K562 (cell line): ENCODE data around the gene ZCWPW1. TPM values are rescaled to one million over a fixed set of nuclear protein-coding genes. Genes with fewer than 3 reads are reported as not detected.

Source experiments
- ATAC-seq: fragments of 200-7000 bp; cut with Tn5 transposase; 3 replicates; pipeline ENCODE4 v1.9.1; 2020; ENCODE audit warnings: moderate library complexity
- BruUV-seq: library from RNA; stranded (reverse); fragments of 400-500 nt; replicated peaks from 2 replicates; lab custom pipeline; 2021; lab: Mats Ljungman, UMichigan
- CTCF ChIA-PET: fragments of 300-600 bp; formaldehyde crosslinking; extraction: SDS; loops from one replicate; lab custom pipeline; 2021; ENCODE audit warnings: low intra/inter-chr PET ratio; lab: Yijun Ruan, JAX
- POLR2A ChIA-PET: fragments of 300-600, 350-650 bp; sonication (Branson Sonifier 250); formaldehyde crosslinking; extraction: SDS; loops from one replicate; lab custom pipeline; 2021; ENCODE audit warnings: antibody characterized with exemption, inconsistent platforms; lab: Yijun Ruan, JAX
- DNase-seq, 4 experiments: peaks; one replicate each; pipeline versions ENCODE4 v3.0.0 to v3.0.0-alpha.2; 2011 to 2018; ENCODE audit warnings: low spot score in 3 of 4, mixed read lengths in 3 of 4; ENCODE audit errors: extremely low read depth in 1 of 4
- FAIRE-seq: peaks from 2 replicates; lab custom pipeline; 2011; peaks lifted over from hg19 to GRCh38; lab: Jason Lieb, UNC
- H2AFZ ChIP-seq: 2 replicates; pipeline ENCODE4 v1.6.0; 2011; ENCODE audit warnings: low read depth, low read length, control low read depth, inconsistent platforms
- H3K27ac ChIP-seq: fragments of 200-600 bp; 3 replicates; pipeline ENCODE4 v1.8.0; 2011; ENCODE audit warnings: low read depth, mild to moderate bottlenecking, control low read depth, inconsistent platforms, low read length, moderate library complexity, mixed read lengths; ENCODE audit errors: extremely low read depth
- H3K27me3 ChIP-seq, 2 experiments: fragments of 300-600 bp in 1 of 2; 2 replicates in 1 of 2; 3 replicates in 1 of 2; pipeline versions ENCODE4 v1.6.0 to v1.8.0; 2011; ENCODE audit warnings: inconsistent platforms in 2 of 2, low read length in 2 of 2, mild to moderate bottlenecking in 1 of 2, mixed read lengths in 1 of 2, moderate library complexity in 1 of 2; ENCODE audit not compliant: control insufficient read depth in 2 of 2, insufficient read depth in 2 of 2
- H3K36me3 ChIP-seq: fragments of 300-600 bp; 3 replicates; pipeline ENCODE4 v1.8.0; 2011; ENCODE audit warnings: mild to moderate bottlenecking, low read length, inconsistent platforms; ENCODE audit not compliant: control insufficient read depth, insufficient read depth
- H3K4me1 ChIP-seq, 2 experiments: fragments of 200-600 bp in 1 of 2; replicated peaks in 1 of 2; 2 replicates in 1 of 2; 3 replicates in 1 of 2; pipeline versions ENCODE4 v1.5.1 to v1.8.0; 2011; ENCODE audit warnings: inconsistent platforms in 2 of 2, low read length in 2 of 2, mild to moderate bottlenecking in 1 of 2, mixed read lengths in 1 of 2, moderate library complexity in 1 of 2; ENCODE audit not compliant: control insufficient read depth in 2 of 2, insufficient read depth in 2 of 2
- H3K4me2 ChIP-seq: 2 replicates; pipeline ENCODE4 v1.6.1; 2011; ENCODE audit warnings: low read length, control low read depth, inconsistent platforms, mixed read lengths; ENCODE audit not compliant: insufficient read depth
- H3K4me3 ChIP-seq: fragments of 200-600 bp; sonication (generic), shearing (Covaris generic); 2 replicates; pipeline ENCODE4 v1.5.1; 2016; ENCODE audit warnings: control low read depth, inconsistent platforms
- H3K79me2 ChIP-seq: fragments of 200-600 bp; 3 replicates; pipeline ENCODE4 v1.8.0; 2011; ENCODE audit warnings: low read length, inconsistent platforms; ENCODE audit not compliant: control insufficient read depth, insufficient read depth
- H3K9ac ChIP-seq, 2 experiments: 2 replicates each; pipeline versions ENCODE4 v1.6.0 to v1.6.1; 2011; ENCODE audit warnings: low read depth in 2 of 2, low read length in 2 of 2, control low read depth in 1 of 2, inconsistent platforms in 1 of 2, mild to moderate bottlenecking in 1 of 2, mixed read lengths in 1 of 2; ENCODE audit not compliant: insufficient read depth in 1 of 2
- H3K9me1 ChIP-seq: one replicate; pipeline ENCODE4 v1.6.0; 2011; ENCODE audit warnings: inconsistent platforms, mild to moderate bottlenecking, low read length, moderate library complexity; ENCODE audit not compliant: control insufficient read depth, insufficient read depth
- H3K9me3 ChIP-seq: replicated peaks from 2 replicates; pipeline ENCODE4 v1.5.1; 2011; ENCODE audit warnings: low read depth, low read length, inconsistent platforms; ENCODE audit not compliant: control insufficient read depth, insufficient read depth
- H4K20me1 ChIP-seq: replicated peaks from 2 replicates; pipeline ENCODE4 v1.6.1; 2011; ENCODE audit warnings: low read length, inconsistent platforms, mixed read lengths; ENCODE audit not compliant: control insufficient read depth, insufficient read depth
- CC2D1A ChIP-seq: fragments of 450-650 bp; IDR thresholded peaks from 2 replicates; pipeline ENCODE4 v1.6.1; 2017; ENCODE audit warnings: mild to moderate bottlenecking
- CEBPG ChIP-seq, 3 experiments: fragments of 200-800 bp in 1 of 3; sonication (Bioruptor generic) in 1 of 3; sonication (generic) in 1 of 3; formaldehyde crosslinking in 1 of 3; IDR thresholded peaks in 2 of 3; conservative IDR thresholded peaks in 1 of 3; 2 replicates each; pipeline versions ENCODE4 v1.6.1 to v1.8.0; 2016 to 2022; ENCODE audit warnings: missing compliant biosample characterization in 2 of 3, missing genetic modification characterization in 2 of 3, mild to moderate bottlenecking in 1 of 3, missing genetic modification reagents in 1 of 3
- KAT8 ChIP-seq: fragments of 450-650 bp; IDR thresholded peaks from 2 replicates; pipeline ENCODE4 v1.6.1; 2016; ENCODE audit warnings: low read depth, mild to moderate bottlenecking
- POLR2A ChIP-seq: fragments of 450-650 bp; conservative IDR thresholded peaks from 2 replicates; pipeline ENCODE4 v1.6.1; 2016
- POLR2G ChIP-seq: fragments of 200-400 bp; formaldehyde crosslinking; IDR thresholded peaks from 2 replicates; pipeline ENCODE4 v1.6.1; 2017; ENCODE audit warnings: low read depth, mild to moderate bottlenecking, antibody characterized with exemption, low read length, moderate library complexity
- SMC3 ChIP-seq: conservative IDR thresholded peaks from 2 replicates; pipeline ENCODE4 v1.6.1; 2011; ENCODE audit warnings: low read depth, low read length, improper control_type of control experiment; ENCODE audit not compliant: insufficient read depth
- ZFX ChIP-seq: sonication (generic); formaldehyde crosslinking; IDR thresholded peaks from 2 replicates; pipeline ENCODE4 v1.8.0; 2022; ENCODE audit warnings: mild to moderate bottlenecking, missing genetic modification reagents, moderate library complexity
- ZNF57 ChIP-seq: fragments of 450-650 bp; formaldehyde crosslinking; IDR thresholded peaks from 2 replicates; pipeline ENCODE4 v1.4.0; 2020; ENCODE audit warnings: mild to moderate bottlenecking, moderate library complexity
- WGBS: fragments of 100-300 bp; shearing (Covaris generic); methylation state at CpG from one replicate; pipeline ENCODE4 v1.1.6; 2016; ENCODE audit warnings: low coverage, mixed read lengths; ENCODE audit not compliant: insufficient coverage; ENCODE audit errors: missing lambda C conversion rate; 5-methylcytosine and 5-hydroxymethylcytosine counted together
- in situ Hi-C: fragments of 300-500 bp; cut with MboI; formaldehyde crosslinking; loops from 4 replicates; pipeline ENCODE4 v1.15.0; 2018; ENCODE audit warnings: inconsistent platforms, mixed read lengths
- intact Hi-C: fragments of 100-400 bp; cut with micrococcal nuclease; formaldehyde crosslinking; loops from 2 replicates; pipeline ENCODE4 v1.14.2; 2022
- polyA plus RNA-seq, 8 experiments: library from polyadenylated mRNA; depleted of rRNA in 4 of 8; stranded (reverse) in 5 of 8; unstranded in 3 of 8; fragments of >200 nt; fragmentation: Nextera tagmentation in 2 of 8; fragmentation: Illumina TruSeq in 1 of 8; extraction: Ambion mirVana in 2 of 8; extraction: Trizol in 1 of 8; gene quantifications; 2 replicates each; pipeline versions ENCODE4 v1.2.1 to v1.2.3, GENCODE V29; 2011 to 2014; ENCODE audit warnings: inconsistent platforms in 1 of 8, missing spikeins in 1 of 8
- total RNA-seq, 7 experiments: library from RNA; depleted of rRNA in 6 of 7; stranded (reverse); fragments of >200 nt in 6 of 7; fragmentation: Illumina TruSeq in 2 of 7; extraction: Trizol in 2 of 7; gene quantifications; 2 replicates each; pipeline versions ENCODE4 v1.2.1 to v1.2.3, GENCODE V29; 2011 to 2021; ENCODE audit warnings: low replicate concordance in 1 of 7
- TF ChIP-seq, protein P1 (sequence below): fragments of 150-350 bp; conservative IDR thresholded peaks from 2 replicates; pipeline ENCODE4 v1.6.1; 2014; ENCODE audit warnings: low read length
- TF ChIP-seq, protein P2 (sequence below): IDR thresholded peaks from 2 replicates; pipeline ENCODE4 v1.6.1; 2014; ENCODE audit warnings: antibody characterized with exemption

ZCWPW1 gene
- total and polyA plus RNA-seq, 9 of the 15 experiments (the other 6 are each of a cell fraction or from before 2014, with no cell fraction given): 0.18 to 1.7 (median 1.2) TPM

DNA sequence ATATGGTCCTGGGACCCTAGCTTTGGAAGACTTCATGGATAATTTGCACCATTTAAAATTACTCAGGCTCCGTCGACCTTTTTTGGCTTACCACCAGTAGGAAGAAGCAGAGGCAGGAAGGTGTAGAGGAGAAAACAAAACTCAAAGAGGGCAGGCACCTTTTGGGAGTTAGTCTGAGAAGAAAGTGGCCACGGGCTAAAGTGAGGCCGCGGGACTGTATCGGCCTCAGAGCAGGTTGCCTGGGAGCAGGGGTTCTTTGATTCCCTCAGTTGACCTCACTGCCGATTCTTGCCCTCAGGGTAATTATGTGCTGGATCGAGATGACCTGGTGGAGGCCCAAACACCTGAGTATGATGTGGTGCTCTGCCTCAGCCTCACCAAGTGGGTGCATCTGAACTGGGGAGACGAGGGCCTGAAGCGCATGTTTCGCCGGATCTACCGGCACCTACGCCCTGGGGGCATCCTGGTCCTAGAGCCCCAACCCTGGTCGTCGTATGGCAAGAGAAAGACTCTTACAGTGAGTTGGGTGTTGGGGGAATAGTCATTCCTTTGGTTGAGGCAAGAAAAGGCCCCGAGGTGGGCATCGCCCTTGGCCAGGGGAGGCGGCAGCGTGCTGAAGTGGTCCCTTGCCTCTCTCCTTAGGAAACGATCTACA, 4.2 kb upstream of the ZCWPW1 start:
- H3K36me3 ChIP-seq: peaks cover 51% of the 10 kb centered on the region
- peak overlapping the region; percentile 96 to 97 for H3K9ac ChIP-seq
- peaks cover 15% of the 10 kb centered on the region for H3K9me1 ChIP-seq
- peaks cover 48 to 78% of the 10 kb centered on the region in 2 experiments for H3K4me1 ChIP-seq
- peak overlapping the region; percentile 82; the same call in 1 of the 2 replicates for H3K4me3 ChIP-seq
- H3K9me3 ChIP-seq: peaks cover 3% of the 10 kb centered on the region; the same call in 1 of the 2 replicates
- ChIA-PET CTCF (no interaction called here), POLR2A (interaction anchor here (5.4 kb wide), 1 partner anchor 12 kb away, joined by 29 read pairs; no protein-coding TSS in a partner anchor)
- 90% methylated on average over 21 of the region's 21 CpGs for WGBS
- intact Hi-C loops: no loop called here
- ATAC-seq: no peak
- H3K79me2 ChIP-seq: peaks cover 71% of the 10 kb centered on the region
- H3K4me2 ChIP-seq: peak overlapping the region; percentile 97
- H3K27me3 ChIP-seq: no peaks in the 10 kb centered on the region
- DNase-seq: peak in 1 of 4 experiments; percentile 19
- BruUV-seq: no TSS peak
- peaks cover 26% of the 10 kb centered on the region for H4K20me1 ChIP-seq
- FAIRE-seq: no peak
- in situ Hi-C loops: no loop called here
- no peak overlapping the region for H2AFZ ChIP-seq
- peak overlapping the region; percentile 98; the same call in 2 of the 3 replicates for H3K27ac ChIP-seq
- TF ChIP-seq SMC3 (no peak; the same call in 1 of the 2 replicates), ZFX (CRISPR knock-in tag) (0 out of 2 replicates have a peak, but pooled peaks have one; percentile 10), POLR2A (peak; percentile 5; the same call in 1 of the 2 replicates), ZNF57 (CRISPR knock-in tag) (no peak), CC2D1A (no peak), POLR2G (peak; percentile 71), CEBPG (CRISPR knock-in tag; IDR thresholded peaks at IDR 0.05) (no peak), CEBPG (tag; conservative IDR thresholded peaks at IDR 0.05 in 1 of 2, IDR thresholded peaks at IDR 0.05 in 1 of 2) (no peak), KAT8 (no peak)
- TF ChIP-seq, protein P1, sequence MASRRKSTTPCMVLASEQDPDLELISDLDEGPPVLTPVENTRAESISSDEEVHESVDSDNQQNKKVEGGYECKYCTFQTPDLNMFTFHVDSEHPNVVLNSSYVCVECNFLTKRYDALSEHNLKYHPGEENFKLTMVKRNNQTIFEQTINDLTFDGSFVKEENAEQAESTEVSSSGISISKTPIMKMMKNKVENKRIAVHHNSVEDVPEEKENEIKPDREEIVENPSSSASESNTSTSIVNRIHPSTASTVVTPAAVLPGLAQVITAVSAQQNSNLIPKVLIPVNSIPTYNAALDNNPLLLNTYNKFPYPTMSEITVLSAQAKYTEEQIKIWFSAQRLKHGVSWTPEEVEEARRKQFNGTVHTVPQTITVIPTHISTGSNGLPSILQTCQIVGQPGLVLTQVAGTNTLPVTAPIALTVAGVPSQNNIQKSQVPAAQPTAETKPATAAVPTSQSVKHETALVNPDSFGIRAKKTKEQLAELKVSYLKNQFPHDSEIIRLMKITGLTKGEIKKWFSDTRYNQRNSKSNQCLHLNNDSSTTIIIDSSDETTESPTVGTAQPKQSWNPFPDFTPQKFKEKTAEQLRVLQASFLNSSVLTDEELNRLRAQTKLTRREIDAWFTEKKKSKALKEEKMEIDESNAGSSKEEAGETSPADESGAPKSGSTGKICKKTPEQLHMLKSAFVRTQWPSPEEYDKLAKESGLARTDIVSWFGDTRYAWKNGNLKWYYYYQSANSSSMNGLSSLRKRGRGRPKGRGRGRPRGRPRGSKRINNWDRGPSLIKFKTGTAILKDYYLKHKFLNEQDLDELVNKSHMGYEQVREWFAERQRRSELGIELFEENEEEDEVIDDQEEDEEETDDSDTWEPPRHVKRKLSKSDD: no peak
- TF ChIP-seq, protein P2, sequence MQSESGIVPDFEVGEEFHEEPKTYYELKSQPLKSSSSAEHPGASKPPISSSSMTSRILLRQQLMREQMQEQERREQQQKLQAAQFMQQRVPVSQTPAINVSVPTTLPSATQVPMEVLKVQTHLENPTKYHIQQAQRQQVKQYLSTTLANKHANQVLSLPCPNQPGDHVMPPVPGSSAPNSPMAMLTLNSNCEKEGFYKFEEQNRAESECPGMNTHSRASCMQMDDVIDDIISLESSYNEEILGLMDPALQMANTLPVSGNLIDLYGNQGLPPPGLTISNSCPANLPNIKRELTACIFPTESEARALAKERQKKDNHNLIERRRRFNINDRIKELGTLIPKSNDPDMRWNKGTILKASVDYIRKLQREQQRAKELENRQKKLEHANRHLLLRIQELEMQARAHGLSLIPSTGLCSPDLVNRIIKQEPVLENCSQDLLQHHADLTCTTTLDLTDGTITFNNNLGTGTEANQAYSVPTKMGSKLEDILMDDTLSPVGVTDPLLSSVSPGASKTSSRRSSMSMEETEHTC: no peak
